Large intestine (tissue), 3 donors: Measurements from ENCODE around the gene RBAK. TPM values are rescaled to one million over a fixed set of nuclear protein-coding genes. Genes with fewer than 3 reads are reported as not detected.
"Not testable (repeated sequence)": the region's sequence is repeated elsewhere in the genome, so short reads cannot be mapped to it uniquely, and the experiment has no call there.

Experiments used
- DNase-seq, 2 donors: peaks; one replicate each; pipeline versions ENCODE4 v3.0.0 to v3.0.0-alpha.2; 2013
- H3K27ac ChIP-seq: one replicate; pipeline ENCODE4 v1.5.1; 2013; ENCODE audit warnings: low read length
- H3K27me3 ChIP-seq: 2 replicates; pipeline ENCODE4 v1.6.1; 2013; ENCODE audit warnings: low read length; ENCODE audit not compliant: control insufficient read depth, insufficient read depth
- H3K36me3 ChIP-seq: 2 replicates; pipeline ENCODE4 v1.6.1; 2013; ENCODE audit warnings: low read length; ENCODE audit not compliant: control insufficient read depth, insufficient read depth
- H3K4me1 ChIP-seq: one replicate; pipeline ENCODE4 v1.6.1; 2013; ENCODE audit warnings: low read length; ENCODE audit not compliant: control insufficient read depth, insufficient read depth
- H3K4me3 ChIP-seq: one replicate; pipeline ENCODE4 v1.5.1; 2013; ENCODE audit warnings: low read length
- H3K9me3 ChIP-seq: one replicate; pipeline ENCODE4 v1.6.1; 2013; ENCODE audit warnings: mild to moderate bottlenecking, low read depth, low read length, moderate library complexity; ENCODE audit not compliant: control insufficient read depth
- whole genome bisulfite sequencing: methylation state at CpG from one replicate; pipeline ENCODE4 v1.1.5; 2013; ENCODE audit warnings: low lambda C conversion rate; ENCODE audit not compliant: insufficient coverage; 5-methylcytosine and 5-hydroxymethylcytosine counted together
- polyA plus RNA-seq: library from polyadenylated mRNA; unstranded; fragments of 120-200 nt; gene quantifications from one replicate; pipeline ENCODE4 v1.2.1, GENCODE V29; 2013

The RBAK gene
- polyA plus RNA-seq, 1 donor: 13.7 TPM

DNA sequence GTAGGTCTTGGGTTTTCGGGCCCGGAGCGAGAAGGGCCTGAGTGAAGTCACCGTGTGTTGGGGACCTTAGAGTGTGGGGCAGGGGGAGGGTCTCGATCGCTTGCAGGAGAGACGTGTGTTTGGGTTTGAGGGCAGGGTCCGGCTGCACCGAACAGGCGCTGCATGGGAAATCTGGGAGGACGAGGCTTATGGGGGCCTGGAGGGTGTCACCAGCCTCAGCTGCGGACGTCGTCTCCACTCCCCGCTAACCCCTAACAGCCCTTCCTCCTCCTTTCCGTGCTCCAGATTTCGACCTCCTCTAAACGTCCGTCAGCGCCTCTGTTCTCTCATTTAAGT lies 705 bp downstream of the RBAK start:
- Histone ChIP-seq H3K4me3 (peak overlapping the region; percentile 69), H3K27ac (peak overlapping the region; percentile 44), H3K36me3 (peaks cover 17% of the 10 kb centered on the region)
- not testable (repeated sequence) for H3K27me3 ChIP-seq, H3K9me3 ChIP-seq, H3K4me1 ChIP-seq
- DNase-seq: peak in 1 of 2 donors; percentile 38
- WGBS: no CpG with 5 or more reads among the region's 20 CpGs

DNA sequence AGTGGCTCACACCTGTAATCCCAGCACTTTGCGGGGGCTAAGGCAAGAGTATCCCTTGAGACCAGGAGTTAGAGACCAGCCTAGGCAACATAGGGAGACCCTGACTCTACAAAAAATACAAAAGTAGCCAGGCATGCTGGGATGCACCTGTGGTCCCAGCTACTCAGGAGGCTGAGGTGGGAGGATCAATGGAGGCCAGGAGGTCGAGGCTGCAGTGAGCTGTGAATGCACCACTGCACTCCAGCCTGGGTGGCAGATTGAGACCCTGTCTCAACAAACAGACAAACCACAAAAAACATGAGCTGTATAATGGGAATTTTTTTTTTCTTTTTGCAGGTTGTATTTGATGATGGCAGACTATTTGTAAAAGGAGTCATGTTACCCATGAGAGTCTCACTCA lies 1.5 kb downstream of the RBAK start:
- WGBS: no CpG with 5 or more reads among the region's 2 CpGs
- H3K36me3 ChIP-seq: peaks cover 17% of the 10 kb centered on the region
- H3K4me1 ChIP-seq, H3K4me3 ChIP-seq, DNase-seq, H3K27me3 ChIP-seq, H3K27ac ChIP-seq: not testable (repeated sequence)
- peaks cover 12% of the 10 kb centered on the region for H3K9me3 ChIP-seq

DNA sequence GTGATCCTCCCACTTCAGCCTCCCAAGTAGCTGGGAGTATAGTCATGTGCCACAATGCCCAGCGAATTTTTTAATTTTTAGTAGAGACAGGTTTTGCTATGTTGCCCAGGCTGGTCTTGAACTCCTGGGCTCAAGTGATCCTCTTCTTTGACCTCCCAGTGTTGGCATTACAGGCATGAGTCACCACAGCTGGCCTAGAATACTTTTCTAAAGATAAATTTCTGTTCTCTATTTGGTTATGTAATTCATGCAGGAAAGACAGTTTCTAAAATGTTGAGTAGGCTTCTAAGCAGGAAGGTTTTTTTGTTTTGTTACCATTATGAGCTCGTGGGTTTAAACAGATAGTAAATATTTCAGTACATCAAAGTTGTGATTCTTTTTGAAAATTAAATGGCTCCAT lies 5.0 kb downstream of the RBAK start:
- no peak for DNase-seq
- no CpG with 5 or more reads among the region's 2 CpGs for WGBS

DNA sequence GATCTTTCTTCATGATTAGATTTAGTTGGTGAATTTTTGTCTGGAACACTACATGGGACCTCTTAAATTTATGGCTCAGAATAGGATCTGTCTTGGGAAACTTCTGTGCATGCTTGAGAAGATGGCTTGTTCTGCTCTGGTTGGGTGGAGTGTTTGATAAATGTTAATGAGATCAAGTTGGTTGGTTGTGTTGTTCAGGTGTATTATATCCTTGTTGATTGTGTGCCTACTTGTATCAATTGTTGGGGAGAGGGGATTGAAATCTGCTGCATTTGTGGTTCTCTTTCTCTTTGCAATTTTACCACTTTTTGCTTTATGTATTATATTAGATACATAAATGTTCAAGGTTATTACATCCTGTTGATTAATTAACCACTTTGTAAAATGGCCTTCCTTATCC lies 6.1 kb downstream of the RBAK start:
- Histone ChIP-seq H3K9me3 (peaks cover 20% of the 10 kb centered on the region), H3K36me3 (peaks cover 30% of the 10 kb centered on the region)
- H3K4me1 ChIP-seq, H3K27ac ChIP-seq, H3K27me3 ChIP-seq, H3K4me3 ChIP-seq, DNase-seq: not testable (repeated sequence)

More for the DNA sequence above, 5.0 kb downstream of the RBAK start:
- Histone ChIP-seq H3K4me1 (no peaks in the 10 kb centered on the region), H3K36me3 (peaks cover 24% of the 10 kb centered on the region), H3K27ac (no peak overlapping the region), H3K4me3 (no peak overlapping the region), H3K27me3 (no peaks in the 10 kb centered on the region), H3K9me3 (peaks cover 16% of the 10 kb centered on the region)

DNA sequence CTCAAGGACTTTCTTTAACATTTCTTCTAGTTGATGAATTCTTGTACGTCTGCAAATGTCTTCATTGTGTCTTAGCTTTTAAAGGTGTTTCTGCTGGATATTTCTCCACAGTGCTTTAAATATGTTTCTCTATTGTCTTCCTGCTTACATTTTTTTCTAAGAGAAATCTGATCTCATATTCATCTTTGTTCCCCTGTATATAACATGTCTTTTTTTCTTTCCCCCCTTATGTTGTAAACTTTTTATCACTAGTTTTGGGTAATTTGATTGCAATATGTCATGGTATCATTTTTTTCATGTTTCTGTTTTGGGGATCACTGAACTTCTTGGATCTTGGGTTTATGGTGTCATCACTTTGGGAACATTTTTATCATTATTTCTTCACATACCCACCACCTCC lies 7.5 kb downstream of the RBAK start:
- H3K27ac ChIP-seq: no peak overlapping the region
- H3K9me3 ChIP-seq: peaks cover 26% of the 10 kb centered on the region
- no peaks in the 10 kb centered on the region for H3K27me3 ChIP-seq
- WGBS: no CpG with 5 or more reads among the region's 1 CpG
- no peaks in the 10 kb centered on the region for H3K4me1 ChIP-seq
- H3K4me3 ChIP-seq: no peak overlapping the region
- H3K36me3 ChIP-seq: peaks cover 41% of the 10 kb centered on the region
- DNase-seq: no peak

DNA sequence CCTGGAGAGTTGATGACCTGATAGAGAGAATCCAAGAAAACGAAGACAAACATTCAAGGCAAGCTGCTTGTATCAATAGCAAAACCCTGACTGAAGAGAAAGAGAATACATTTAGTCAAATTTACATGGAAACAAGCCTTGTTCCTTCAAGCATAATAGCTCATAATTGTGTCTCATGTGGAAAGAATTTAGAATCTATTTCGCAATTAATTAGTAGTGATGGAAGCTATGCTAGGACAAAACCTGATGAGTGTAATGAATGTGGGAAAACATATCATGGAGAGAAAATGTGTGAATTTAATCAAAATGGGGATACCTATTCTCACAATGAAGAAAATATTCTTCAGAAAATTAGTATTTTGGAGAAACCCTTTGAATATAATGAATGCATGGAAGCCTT lies 18.0 kb downstream of the RBAK start:
- Histone ChIP-seq H3K36me3 (peaks cover 55% of the 10 kb centered on the region), H3K4me3 (no peak overlapping the region)

DNA sequence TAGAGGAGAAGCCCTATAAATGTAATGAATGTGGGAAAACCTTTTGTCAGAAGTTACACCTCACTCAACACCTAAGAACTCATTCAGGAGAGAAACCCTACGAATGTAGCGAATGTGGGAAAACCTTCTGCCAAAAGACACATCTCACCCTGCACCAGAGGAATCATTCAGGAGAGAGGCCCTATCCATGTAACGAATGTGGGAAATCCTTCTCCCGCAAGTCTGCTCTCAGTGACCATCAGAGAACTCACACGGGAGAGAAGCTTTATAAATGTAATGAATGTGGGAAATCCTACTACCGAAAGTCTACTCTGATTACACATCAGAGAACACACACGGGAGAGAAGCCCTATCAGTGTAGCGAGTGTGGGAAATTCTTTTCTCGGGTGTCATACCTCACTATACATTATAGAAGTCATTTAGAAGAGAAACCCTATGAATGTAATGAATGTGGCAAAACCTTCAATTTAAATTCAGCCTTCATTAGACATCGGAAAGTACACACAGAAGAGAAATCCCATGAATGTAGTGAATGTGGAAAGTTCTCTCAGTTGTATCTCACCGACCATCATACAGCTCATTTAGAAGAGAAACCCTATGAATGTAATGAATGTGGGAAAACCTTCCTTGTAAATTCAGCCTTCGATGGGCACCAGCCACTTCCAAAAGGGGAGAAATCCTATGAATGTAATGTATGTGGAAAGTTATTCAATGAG lies 18.9 kb downstream of the RBAK start:
- Histone ChIP-seq H3K36me3 (peaks cover 46% of the 10 kb centered on the region), H3K4me3 (no peak overlapping the region), H3K9me3 (peaks cover 43% of the 10 kb centered on the region), H3K27me3 (no peaks in the 10 kb centered on the region), H3K27ac (no peak overlapping the region), H3K4me1 (no peaks in the 10 kb centered on the region)
- WGBS: 100% methylated on average over 1 of the region's 12 CpGs
- no peak for DNase-seq

More for the DNA sequence above, 18.0 kb downstream of the RBAK start:
- Histone ChIP-seq H3K27ac (no peak overlapping the region), H3K27me3 (no peaks in the 10 kb centered on the region), H3K4me1 (no peaks in the 10 kb centered on the region), H3K9me3 (peaks cover 46% of the 10 kb centered on the region)
- DNase-seq: no peak
- 94% methylated on average over 2 of the region's 2 CpGs for WGBS

DNA sequence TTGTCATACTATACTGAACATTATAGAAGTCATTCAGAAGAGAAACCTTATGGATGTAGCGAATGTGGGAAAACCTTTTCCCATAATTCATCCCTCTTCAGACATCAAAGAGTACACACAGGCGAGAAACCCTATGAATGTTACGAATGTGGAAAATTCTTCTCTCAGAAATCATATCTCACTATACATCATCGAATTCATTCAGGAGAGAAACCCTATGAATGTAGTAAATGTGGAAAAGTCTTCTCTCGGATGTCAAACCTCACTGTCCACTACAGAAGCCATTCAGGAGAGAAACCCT lies 19.4 kb downstream of the RBAK start:
- Histone ChIP-seq H3K36me3 (peaks cover 43% of the 10 kb centered on the region), H3K4me3 (no peak overlapping the region), H3K9me3 (peaks cover 49% of the 10 kb centered on the region), H3K4me1 (no peaks in the 10 kb centered on the region), H3K27me3 (no peaks in the 10 kb centered on the region), H3K27ac (no peak overlapping the region)
- no peak for DNase-seq
- 100% methylated on average over 1 of the region's 5 CpGs for WGBS

DNA sequence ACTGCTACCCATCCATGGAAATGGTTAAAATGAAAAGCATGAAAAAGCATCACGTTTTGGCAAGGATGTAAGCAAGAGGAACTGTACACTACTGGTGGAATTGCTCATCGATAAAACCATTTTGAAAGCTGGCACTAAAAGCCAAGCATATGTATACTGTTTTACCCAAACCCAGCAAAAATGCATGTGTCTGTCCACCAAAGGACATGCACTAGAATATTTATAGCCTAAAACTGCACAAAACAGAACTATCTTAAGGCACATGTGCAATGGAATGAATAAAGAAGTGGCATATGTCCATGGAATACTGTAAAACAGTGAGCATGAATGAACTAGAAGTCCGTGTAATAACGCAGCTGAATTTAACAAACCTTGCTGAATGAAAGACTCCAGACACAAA lies 22.9 kb downstream of the RBAK start:
- DNase-seq: no peak
- Histone ChIP-seq H3K27ac (no peak overlapping the region), H3K27me3 (peaks cover 20% of the 10 kb centered on the region), H3K9me3 (peaks cover 54% of the 10 kb centered on the region), H3K4me1 (no peaks in the 10 kb centered on the region), H3K4me3 (no peak overlapping the region), H3K36me3 (peaks cover 15% of the 10 kb centered on the region)
- no CpG with 5 or more reads among the region's 4 CpGs for WGBS

DNA sequence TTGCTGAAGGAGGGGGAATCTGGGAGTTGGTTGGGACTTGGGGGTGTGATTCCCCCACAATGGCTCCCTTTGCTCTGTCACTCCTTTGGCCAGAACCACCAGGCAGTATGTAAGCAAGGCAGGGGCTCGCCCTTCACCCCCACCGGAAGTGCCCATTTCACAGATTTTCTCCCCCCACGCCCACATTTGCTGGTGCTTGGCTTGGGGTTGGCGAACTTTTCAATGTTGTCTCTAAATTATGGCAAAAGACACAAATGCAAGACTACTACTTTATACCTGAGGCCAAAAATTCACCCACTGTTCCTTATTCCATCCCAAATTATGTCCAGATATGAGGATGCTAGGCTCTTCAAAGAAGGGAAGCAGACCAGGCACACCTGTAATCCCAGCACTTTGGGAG lies 24.5 kb downstream of the RBAK start:
- Histone ChIP-seq H3K27me3 (peaks cover 23% of the 10 kb centered on the region), H3K9me3 (peaks cover 39% of the 10 kb centered on the region), H3K4me3 (no peak overlapping the region), H3K36me3 (no peaks in the 10 kb centered on the region), H3K4me1 (no peaks in the 10 kb centered on the region), H3K27ac (no peak overlapping the region)
- 100% methylated on average over 1 of the region's 4 CpGs for WGBS
- DNase-seq: no peak

DNA sequence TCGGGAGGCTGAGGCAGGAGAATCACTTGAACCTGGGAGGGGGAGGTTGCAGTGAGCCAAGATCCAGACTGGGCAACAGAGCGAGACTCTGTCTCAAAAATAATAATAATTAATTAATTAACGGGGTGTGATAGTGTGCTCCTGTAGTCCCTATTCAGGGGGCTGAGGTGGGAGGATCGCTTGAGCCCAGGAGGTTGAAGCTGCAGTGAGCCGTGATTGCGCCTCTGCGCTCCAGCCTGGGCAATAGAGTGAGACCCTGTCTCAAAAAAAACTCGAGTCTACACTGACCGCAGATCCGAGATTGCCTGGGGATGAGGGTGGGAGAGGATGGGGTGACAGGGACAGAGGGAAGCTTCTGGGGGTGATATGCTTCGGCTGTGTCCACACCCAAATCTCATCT lies 29.5 kb downstream of the RBAK start:
- Histone ChIP-seq H3K9me3 (peaks cover 20% of the 10 kb centered on the region), H3K27me3 (peaks cover 23% of the 10 kb centered on the region)
- H3K4me3 ChIP-seq, H3K36me3 ChIP-seq, H3K27ac ChIP-seq, H3K4me1 ChIP-seq, DNase-seq: not testable (repeated sequence)
- WGBS: no CpG with 5 or more reads among the region's 11 CpGs
